Stimulated activated naive CD8-positive, alpha-beta T cell treated with anti-CD3 and anti-CD28 coated beads, Interleukin-15, Interleukin-2, amounts not matched to agents 100 ng/mL and 50 ng/mL, for 24 hours (primary cell): Measurements from ENCODE around the gene SERPINA12.

Source experiments
- H3K27ac Mint-ChIP-seq: one replicate; pipeline ENCODE4 v1.8.0; 2021; ENCODE audit warnings: mild to moderate bottlenecking, mixed read lengths
- H3K27me3 Mint-ChIP-seq: one replicate; pipeline ENCODE4 v1.8.0; 2021; ENCODE audit warnings: mixed read lengths
- H3K36me3 Mint-ChIP-seq: one replicate; pipeline ENCODE4 v1.8.0; 2021; ENCODE audit warnings: low read depth, mixed read lengths
- H3K4me1 Mint-ChIP-seq: one replicate; pipeline ENCODE4 v1.8.0; 2021; ENCODE audit warnings: low read depth, mixed read lengths
- H3K4me3 Mint-ChIP-seq: one replicate; pipeline ENCODE4 v1.8.0; 2021; ENCODE audit warnings: mild to moderate bottlenecking, mixed read lengths
- H3K9me3 Mint-ChIP-seq: one replicate; pipeline ENCODE4 v1.8.0; 2021; ENCODE audit warnings: mixed read lengths

The SERPINA12 gene

GRCh38 chr14:94509356-94509755, at the start of gene SERPINA12:
SERPINA12 (minus strand) TSS chr14:94509469; CDS start chr14:94498397, 11,072 bp downstream.
- no peaks in the 10 kb centered on the region for H3K4me1 Mint-ChIP-seq
- H3K36me3 Mint-ChIP-seq = no peaks in the 10 kb centered on the region
- no peak within 1 kb of the TSS for H3K4me3 Mint-ChIP-seq
- H3K27ac Mint-ChIP-seq = no peak within 1 kb of the TSS
- peaks cover 6% of the 10 kb centered on the region for H3K27me3 Mint-ChIP-seq
- no peaks in the 10 kb centered on the region for H3K9me3 Mint-ChIP-seq

- no peak overlapping the region for H3K27ac Mint-ChIP-seq
- H3K4me3 Mint-ChIP-seq = no peak overlapping the region
- peaks cover 16% of the 10 kb centered on the region for H3K27me3 Mint-ChIP-seq
- H3K9me3 Mint-ChIP-seq = peaks cover 19% of the 10 kb centered on the region
- H3K36me3 Mint-ChIP-seq = no peaks in the 10 kb centered on the region
- no peaks in the 10 kb centered on the region for H3K4me1 Mint-ChIP-seq
Observed at GRCh38 chr14:94558842-94559241, 49.6 kb upstream of the SERPINA12 start.

GRCh38 chr14:94557327-94557726, 48.1 kb upstream of the SERPINA12 start:
- H3K4me1 Mint-ChIP-seq = no peaks in the 10 kb centered on the region
- no peaks in the 10 kb centered on the region for H3K36me3 Mint-ChIP-seq
- no peak overlapping the region for H3K27ac Mint-ChIP-seq
- H3K4me3 Mint-ChIP-seq = no peak overlapping the region
- peaks cover 19% of the 10 kb centered on the region for H3K9me3 Mint-ChIP-seq
- peaks cover 29% of the 10 kb centered on the region for H3K27me3 Mint-ChIP-seq

GRCh38 chr14:94555991-94556390, 46.7 kb upstream of the SERPINA12 start:
- Mint-ChIP-seq H3K27me3 (peaks cover 31% of the 10 kb centered on the region), H3K4me1 (no peaks in the 10 kb centered on the region), H3K27ac (no peak overlapping the region), H3K9me3 (peaks cover 19% of the 10 kb centered on the region), H3K36me3 (no peaks in the 10 kb centered on the region), H3K4me3 (no peak overlapping the region)

- H3K9me3 Mint-ChIP-seq = peaks cover 7% of the 10 kb centered on the region
Observed at GRCh38 chr14:94550041-94550440, 40.8 kb upstream of the SERPINA12 start.

GRCh38 chr14:94548999-94549985, 40.0 kb upstream of the SERPINA12 start:
- Mint-ChIP-seq H3K9me3 (peaks cover under 1% of the 10 kb centered on the region), H3K4me3 (no peak overlapping the region), H3K27ac (peak overlapping the region; percentile 24), H3K27me3 (peaks cover 18% of the 10 kb centered on the region), H3K4me1 (no peaks in the 10 kb centered on the region), H3K36me3 (no peaks in the 10 kb centered on the region)

More at GRCh38 chr14:94550041-94550440, 40.8 kb upstream of the SERPINA12 start:
- H3K36me3 Mint-ChIP-seq = no peaks in the 10 kb centered on the region
- peaks cover 21% of the 10 kb centered on the region for H3K27me3 Mint-ChIP-seq
- no peak overlapping the region for H3K4me3 Mint-ChIP-seq
- no peak overlapping the region for H3K27ac Mint-ChIP-seq
- no peaks in the 10 kb centered on the region for H3K4me1 Mint-ChIP-seq

GRCh38 chr14:94548131-94548998, 39.1 kb upstream of the SERPINA12 start:
- Mint-ChIP-seq H3K36me3 (no peaks in the 10 kb centered on the region), H3K27me3 (peaks cover 14% of the 10 kb centered on the region), H3K9me3 (no peaks in the 10 kb centered on the region), H3K4me1 (no peaks in the 10 kb centered on the region), H3K4me3 (no peak overlapping the region), H3K27ac (peak overlapping the region; percentile 24)

GRCh38 chr14:94547726-94548125, 38.5 kb upstream of the SERPINA12 start:
- no peak overlapping the region for H3K4me3 Mint-ChIP-seq
- no peaks in the 10 kb centered on the region for H3K36me3 Mint-ChIP-seq
- H3K27me3 Mint-ChIP-seq = peaks cover 9% of the 10 kb centered on the region
- H3K27ac Mint-ChIP-seq = no peak overlapping the region
- H3K4me1 Mint-ChIP-seq = no peaks in the 10 kb centered on the region
- no peaks in the 10 kb centered on the region for H3K9me3 Mint-ChIP-seq

- no peak overlapping the region for H3K27ac Mint-ChIP-seq
- no peaks in the 10 kb centered on the region for H3K36me3 Mint-ChIP-seq
- no peak overlapping the region for H3K4me3 Mint-ChIP-seq
- H3K4me1 Mint-ChIP-seq = no peaks in the 10 kb centered on the region
- H3K9me3 Mint-ChIP-seq = no peaks in the 10 kb centered on the region
- H3K27me3 Mint-ChIP-seq = peaks cover 4% of the 10 kb centered on the region
Observed at GRCh38 chr14:94547151-94547680, 37.9 kb upstream of the SERPINA12 start.

GRCh38 chr14:94545131-94545841, 36.0 kb upstream of the SERPINA12 start:
- Mint-ChIP-seq H3K27me3 (no peaks in the 10 kb centered on the region), H3K36me3 (no peaks in the 10 kb centered on the region), H3K27ac (no peak overlapping the region), H3K9me3 (no peaks in the 10 kb centered on the region), H3K4me3 (no peak overlapping the region), H3K4me1 (no peaks in the 10 kb centered on the region)

GRCh38 chr14:94544726-94545125, 35.5 kb upstream of the SERPINA12 start:
- H3K4me1 Mint-ChIP-seq = no peaks in the 10 kb centered on the region
- no peak overlapping the region for H3K27ac Mint-ChIP-seq
- H3K9me3 Mint-ChIP-seq = no peaks in the 10 kb centered on the region
- no peak overlapping the region for H3K4me3 Mint-ChIP-seq
- no peaks in the 10 kb centered on the region for H3K36me3 Mint-ChIP-seq
- H3K27me3 Mint-ChIP-seq = no peaks in the 10 kb centered on the region

GRCh38 chr14:94543449-94544124, 34.3 kb upstream of the SERPINA12 start:
- Mint-ChIP-seq H3K36me3 (no peaks in the 10 kb centered on the region), H3K27me3 (peaks cover 5% of the 10 kb centered on the region), H3K4me1 (no peaks in the 10 kb centered on the region), H3K27ac (no peak overlapping the region), H3K9me3 (no peaks in the 10 kb centered on the region), H3K4me3 (no peak overlapping the region)

- Mint-ChIP-seq H3K36me3 (no peaks in the 10 kb centered on the region), H3K27me3 (peaks cover 10% of the 10 kb centered on the region), H3K27ac (no peak overlapping the region), H3K4me3 (no peak overlapping the region), H3K4me1 (no peaks in the 10 kb centered on the region), H3K9me3 (peaks cover 3% of the 10 kb centered on the region)
Observed at GRCh38 chr14:94542811-94543440, 33.7 kb upstream of the SERPINA12 start.
